Activated T-cell treated with anti-CD3 and anti-CD28 coated beads for 24 hours (primary cell): ENCODE results near the gene USP10.

ENCODE experiments used
- DNase-seq: peaks from one replicate; pipeline ENCODE4 v3.0.0-alpha.2; 2020; ENCODE audit warnings: low read depth

USP10 gene

GRCh38 chr16:84751241-84751640 is 51.4 kb downstream of the USP10 start:
- DNase-seq, result no peak

DNA sequence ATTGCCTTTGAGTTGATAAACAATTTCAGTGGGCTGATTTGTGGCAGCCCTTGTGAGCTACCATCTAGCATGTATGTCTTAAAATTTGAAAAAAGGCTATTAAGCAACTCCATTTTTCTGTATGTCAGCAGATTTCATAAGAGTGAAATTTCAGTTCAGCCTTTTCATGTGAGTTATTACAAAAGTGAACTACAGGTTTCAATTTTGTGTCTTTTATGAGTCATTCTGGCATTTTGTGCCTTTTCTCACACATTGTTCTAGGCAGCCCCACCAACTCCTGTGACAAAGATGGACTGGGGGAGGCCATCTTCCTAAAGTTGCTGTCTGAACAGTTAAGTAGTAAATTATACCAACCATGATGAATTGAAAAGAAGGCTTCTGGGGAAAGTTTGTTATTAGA is 52.1 kb downstream of the USP10 start:
- no peak for DNase-seq

- no peak for DNase-seq
Measured at GRCh38 chr16:84752600-84752999, 52.8 kb downstream of the USP10 start.

DNA sequence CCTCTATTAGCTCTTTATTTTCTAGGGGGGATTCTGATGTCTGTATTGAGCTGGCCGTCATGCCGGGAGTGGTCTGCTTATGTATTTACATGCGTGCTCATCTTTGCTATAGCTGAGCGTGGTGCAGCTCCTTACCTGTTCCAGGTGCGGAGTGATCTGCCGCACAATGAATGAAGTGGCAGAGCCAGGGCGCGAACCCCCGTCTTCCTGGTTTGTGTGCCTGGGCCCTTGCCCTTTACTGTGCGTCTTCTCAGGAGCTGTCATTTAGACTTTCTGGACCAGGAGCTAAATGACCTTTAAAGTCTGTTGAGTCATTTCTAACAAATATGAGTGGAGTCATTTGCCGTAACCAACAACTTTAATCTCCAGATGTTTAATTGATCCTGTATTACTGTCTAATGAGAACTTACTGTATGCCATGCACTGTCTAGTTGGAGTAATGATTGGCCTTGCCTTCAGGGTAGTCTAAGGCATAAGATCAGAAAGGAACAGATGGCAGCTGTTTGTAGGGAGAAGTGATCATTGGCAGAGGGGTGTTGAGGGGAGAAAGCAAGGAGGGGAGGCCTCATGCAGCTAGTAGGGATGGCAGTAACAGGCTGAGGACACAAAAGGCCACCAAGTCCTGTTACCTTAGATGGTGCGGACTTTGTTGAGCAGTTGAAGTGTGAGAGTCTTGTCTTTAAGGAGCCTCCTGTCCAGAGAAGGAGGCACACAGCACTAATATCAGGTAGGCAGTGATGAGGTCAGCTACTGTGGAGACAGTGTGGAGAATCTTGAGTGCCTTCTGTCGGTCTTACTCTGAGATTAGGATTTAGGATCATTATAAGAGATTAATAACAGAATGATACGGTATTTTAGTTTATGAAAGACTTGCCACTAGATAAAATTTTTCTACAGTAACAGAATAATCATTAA is 53.9 kb downstream of the USP10 start:
- DNase-seq, result no peak

DNA sequence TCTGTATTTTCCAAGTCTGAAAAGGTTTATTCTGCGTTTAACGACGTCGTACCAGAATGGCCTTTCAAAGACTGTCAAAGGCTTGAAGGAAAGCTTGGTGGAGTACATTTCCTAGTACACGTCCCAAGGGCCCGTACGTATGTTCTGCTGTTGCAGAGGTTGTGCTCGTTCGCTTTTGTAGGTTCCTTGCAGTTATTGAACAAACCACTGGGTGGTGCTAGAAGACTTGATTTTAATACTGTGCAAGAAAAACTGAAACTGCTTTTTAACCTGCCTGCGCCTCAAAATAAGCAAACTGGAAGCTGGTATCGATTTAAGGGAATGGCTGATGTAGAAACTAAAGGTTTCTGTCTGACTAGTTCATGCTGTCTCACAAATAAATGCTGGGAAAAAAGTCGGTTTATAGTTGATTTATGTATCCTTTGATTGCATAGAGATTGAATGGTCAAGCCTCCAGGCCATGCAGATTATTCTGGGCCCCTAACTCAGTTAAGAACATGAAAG is 54.6 kb downstream of the USP10 start:
- DNase-seq, result peak; percentile 71

DNA sequence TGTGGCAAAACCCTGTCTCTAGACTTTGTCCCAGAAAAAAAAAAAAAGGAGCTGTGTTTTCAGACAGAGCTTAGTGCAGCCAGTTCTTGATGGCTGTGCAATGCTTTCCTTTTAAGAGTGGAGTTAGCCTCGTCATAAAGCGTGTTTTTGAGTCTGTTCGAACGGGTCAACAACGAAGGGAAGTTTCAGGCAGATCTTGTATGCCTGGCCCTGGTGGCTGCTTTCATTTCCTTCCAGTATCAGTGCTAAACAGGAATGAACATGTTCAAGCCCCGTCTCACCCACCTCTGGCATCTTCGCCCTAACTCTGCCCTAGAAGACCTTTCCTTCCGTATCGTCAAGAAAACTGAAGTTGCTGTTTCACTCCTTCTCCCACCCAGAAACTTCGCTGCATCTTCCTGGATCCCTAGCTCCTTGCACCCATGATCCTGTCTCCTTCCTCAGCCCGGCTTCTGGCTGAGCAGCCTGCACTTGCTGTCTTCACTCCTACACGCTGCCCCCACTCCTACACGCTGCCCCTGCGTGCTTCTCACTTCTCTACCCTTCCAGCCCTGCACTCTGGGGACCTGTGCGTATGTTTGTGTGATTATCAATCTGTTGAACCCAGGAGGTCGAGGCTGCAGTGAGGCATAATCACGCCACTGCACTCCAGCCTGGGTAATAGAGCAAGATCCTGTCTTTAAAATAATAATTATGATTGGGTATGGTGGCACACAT is 55.3 kb downstream of the USP10 start:
- DNase-seq, result no peak

DNA sequence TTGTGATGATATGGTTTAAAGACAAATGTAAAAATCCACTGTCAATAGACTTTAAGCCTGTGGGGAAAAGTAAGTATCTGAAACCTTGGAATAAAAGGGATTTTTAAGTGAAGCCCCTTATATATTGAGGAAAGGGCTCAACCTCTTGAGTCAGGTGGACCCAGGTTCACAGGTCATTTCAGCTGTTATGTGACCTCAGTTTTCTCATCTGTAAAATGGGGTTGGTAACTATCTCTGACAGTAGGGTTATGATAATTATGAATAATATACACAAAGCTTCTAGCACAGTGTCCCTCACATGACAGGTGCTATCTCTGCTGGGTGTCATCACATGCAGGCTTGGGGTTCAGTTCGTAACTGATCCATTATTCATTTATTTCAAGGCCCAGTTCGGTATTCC is 57.0 kb downstream of the USP10 start:
- no peak for DNase-seq

- no peak for DNase-seq
Measured at GRCh38 chr16:84758627-84759026, 58.8 kb downstream of the USP10 start.

DNA sequence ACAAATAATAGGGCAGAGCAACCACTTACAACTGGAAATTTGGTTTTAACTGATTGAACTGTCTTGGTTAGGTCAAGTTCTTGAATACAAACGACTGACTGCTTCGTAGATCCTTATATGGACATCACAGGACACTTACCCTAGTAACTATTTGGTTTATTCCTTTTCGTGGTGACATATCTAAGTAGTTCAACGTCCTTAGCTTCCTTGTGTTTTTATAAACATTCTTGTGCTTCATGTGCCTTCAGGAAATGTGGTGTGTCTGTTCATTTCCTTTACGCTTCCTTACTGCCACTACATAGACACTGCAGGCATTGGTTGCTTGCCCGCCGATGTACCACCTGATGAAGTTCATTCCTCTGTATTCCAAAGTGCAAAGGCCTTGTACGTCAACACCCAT is 59.3 kb downstream of the USP10 start:
- no peak for DNase-seq

- no peak for DNase-seq
Measured at GRCh38 chr16:84759906-84760305, 60.1 kb downstream of the USP10 start.

- DNase-seq, result no peak
Measured at GRCh38 chr16:84761448-84762368, 61.9 kb downstream of the USP10 start.

- no peak for DNase-seq
Measured at GRCh38 chr16:84763164-84763563, 63.4 kb downstream of the USP10 start.

DNA sequence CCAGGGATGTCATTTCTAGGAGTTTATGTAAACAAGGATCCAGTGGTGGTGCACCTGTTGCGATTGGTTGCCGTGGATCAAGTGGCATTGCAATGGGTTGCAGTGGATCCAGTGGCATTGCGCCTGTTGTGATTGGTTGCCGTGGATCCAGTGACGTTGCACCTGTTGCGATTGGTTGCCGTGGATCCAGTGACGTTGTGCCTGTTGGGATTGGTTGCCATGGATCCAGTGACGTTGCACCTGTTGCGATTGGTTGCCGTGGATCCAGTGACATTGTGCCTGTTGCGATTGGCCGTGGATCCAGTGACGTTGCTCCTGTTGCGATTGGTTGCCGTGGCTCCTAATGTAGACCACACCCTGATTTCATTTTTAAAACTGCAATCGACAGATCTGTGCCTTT is 63.8 kb downstream of the USP10 start:
- DNase-seq, result no peak

GRCh38 chr16:84764970-84765369 is 65.2 kb downstream of the USP10 start:
- no peak for DNase-seq

GRCh38 chr16:84765616-84766580 is 66.1 kb downstream of the USP10 start:
- DNase-seq, result no peak

- DNase-seq, result no peak
Measured at GRCh38 chr16:84766978-84767773, 67.4 kb downstream of the USP10 start.

DNA sequence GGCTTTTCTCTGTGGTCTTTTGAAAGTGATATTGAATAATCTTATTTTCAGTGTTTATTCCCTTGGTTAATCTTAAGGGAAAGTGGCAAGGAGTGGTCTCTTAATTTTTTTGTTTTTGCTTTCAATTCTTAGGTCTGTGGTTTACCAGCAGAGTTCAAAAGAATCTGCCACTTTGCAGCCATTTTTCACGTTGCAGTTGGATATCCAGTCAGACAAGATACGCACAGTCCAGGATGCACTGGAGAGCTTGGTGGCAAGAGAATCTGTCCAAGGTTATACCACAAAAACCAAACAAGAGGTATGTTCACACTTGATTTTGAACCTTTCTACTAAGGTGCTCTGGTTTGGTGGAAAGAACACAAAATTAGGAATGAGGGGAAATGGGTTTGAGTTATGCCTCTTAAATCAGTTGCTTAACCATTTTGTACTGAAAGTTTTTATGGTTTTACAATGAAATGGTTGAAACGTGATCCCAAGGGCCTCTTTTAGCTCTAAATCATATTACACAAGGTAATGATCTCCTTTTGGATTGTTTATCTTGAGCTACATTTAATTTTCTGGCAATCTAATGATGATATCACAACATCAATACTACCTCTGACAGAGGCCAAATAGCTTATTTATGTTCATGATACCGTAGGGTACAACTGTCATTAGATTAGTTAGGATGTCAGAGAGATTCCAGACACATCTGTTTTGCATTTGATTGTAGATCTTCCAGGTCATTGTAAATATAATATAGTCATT is 68.4 kb downstream of the USP10 start:
- DNase-seq, result no peak

DNA sequence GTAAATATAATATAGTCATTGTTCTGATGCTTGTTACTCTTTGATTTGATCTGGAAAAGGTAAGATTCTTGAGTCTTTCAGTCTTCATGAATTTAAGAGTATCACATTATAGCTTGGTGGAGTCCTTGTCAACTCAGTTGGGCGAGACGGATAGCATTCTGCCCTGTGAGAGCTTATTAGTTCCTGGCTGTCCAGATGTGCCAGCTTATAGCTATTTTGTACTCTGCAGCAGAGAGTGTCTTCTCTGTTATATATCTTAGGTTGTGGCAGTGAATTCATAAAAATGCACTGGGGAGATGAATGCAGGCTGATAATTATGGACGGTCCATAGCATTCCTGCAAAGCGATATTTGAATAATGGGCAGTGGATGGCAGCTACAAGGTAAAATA is 69.0 kb downstream of the USP10 start:
- DNase-seq, result no peak

DNA sequence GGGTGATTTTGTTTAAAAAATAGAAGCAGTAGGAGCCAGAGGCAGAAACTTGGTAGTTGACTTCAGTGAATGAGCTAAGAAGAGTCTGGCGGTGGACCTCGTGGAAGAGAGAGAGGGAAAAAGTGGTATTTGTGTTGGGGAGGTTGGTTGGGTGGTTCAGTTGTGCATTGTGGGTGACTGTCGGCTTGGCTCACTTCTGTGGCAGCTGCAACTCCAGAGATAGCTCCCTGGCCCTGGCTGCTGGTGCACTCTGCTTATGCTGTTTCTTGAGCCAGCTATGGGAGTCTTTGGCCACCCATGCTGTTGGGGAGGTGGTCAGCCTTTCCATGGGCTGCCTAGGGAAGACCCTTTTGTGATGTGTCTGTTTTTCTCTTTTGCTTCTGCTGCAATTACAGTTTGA is 69.6 kb downstream of the USP10 start:
- DNase-seq, result no peak
